K562 (cell line): Measurements from ENCODE around the gene PPP1R10. TPM values are rescaled to one million over a fixed set of nuclear protein-coding genes. Genes with fewer than 3 reads are reported as not detected.

Experiments used
- NR2C2 ChIP-seq, 2 experiments: fragments of 200-800 bp in 1 of 2; sonication (Bioruptor generic) in 1 of 2; sonication (generic) in 1 of 2; formaldehyde crosslinking in 1 of 2; IDR thresholded peaks; 2 replicates each; pipeline versions ENCODE4 v1.6.1 to v1.8.0; 2016 to 2022; ENCODE audit warnings: mild to moderate bottlenecking in 1 of 2, missing compliant biosample characterization in 1 of 2, missing genetic modification characterization in 1 of 2, missing genetic modification reagents in 1 of 2
- PYGO2 ChIP-seq: fragments of 450-650 bp; IDR thresholded peaks from 2 replicates; pipeline ENCODE4 v1.6.1; 2016; ENCODE audit warnings: mild to moderate bottlenecking, missing genetic modification characterization, moderate library complexity, missing compliant biosample characterization
- polyA plus RNA-seq, 8 experiments: library from polyadenylated mRNA; depleted of rRNA in 4 of 8; stranded (reverse) in 5 of 8; unstranded in 3 of 8; fragments of >200 nt; fragmentation: Nextera tagmentation in 2 of 8; fragmentation: Illumina TruSeq in 1 of 8; extraction: Ambion mirVana in 2 of 8; extraction: Trizol in 1 of 8; gene quantifications; 2 replicates each; pipeline versions ENCODE4 v1.2.1 to v1.2.3, GENCODE V29; 2011 to 2014; ENCODE audit warnings: inconsistent platforms in 1 of 8, missing spikeins in 1 of 8
- total RNA-seq, 7 experiments: library from RNA; depleted of rRNA in 6 of 7; stranded (reverse); fragments of >200 nt in 6 of 7; fragmentation: Illumina TruSeq in 2 of 7; extraction: Trizol in 2 of 7; gene quantifications; 2 replicates each; pipeline versions ENCODE4 v1.2.1 to v1.2.3, GENCODE V29; 2011 to 2021; ENCODE audit warnings: low replicate concordance in 1 of 7
- TF ChIP-seq, protein P1 (sequence below): fragments of 250-450 bp; sonication (Bioruptor Pico); IDR thresholded peaks from 2 replicates; pipeline ENCODE4 v1.4.0; 2020; ENCODE audit warnings: mild to moderate bottlenecking, moderate library complexity
- TF ChIP-seq, protein P2 (sequence below): fragments of 250-450 bp; sonication (Bioruptor Pico); IDR thresholded peaks from 2 replicates; pipeline ENCODE4 v1.9.0; 2021; ENCODE audit warnings: mild to moderate bottlenecking
- TF ChIP-seq, protein P3 (sequence below): sonication (generic); IDR thresholded peaks from 2 replicates; pipeline ENCODE4 v1.6.1; 2016

Gene PPP1R10
- total and polyA plus RNA-seq, 9 of the 15 experiments (the other 6 are each of a cell fraction or from before 2014, with no cell fraction given), result 14.1 to 65.5 (median 32.6) TPM

DNA sequence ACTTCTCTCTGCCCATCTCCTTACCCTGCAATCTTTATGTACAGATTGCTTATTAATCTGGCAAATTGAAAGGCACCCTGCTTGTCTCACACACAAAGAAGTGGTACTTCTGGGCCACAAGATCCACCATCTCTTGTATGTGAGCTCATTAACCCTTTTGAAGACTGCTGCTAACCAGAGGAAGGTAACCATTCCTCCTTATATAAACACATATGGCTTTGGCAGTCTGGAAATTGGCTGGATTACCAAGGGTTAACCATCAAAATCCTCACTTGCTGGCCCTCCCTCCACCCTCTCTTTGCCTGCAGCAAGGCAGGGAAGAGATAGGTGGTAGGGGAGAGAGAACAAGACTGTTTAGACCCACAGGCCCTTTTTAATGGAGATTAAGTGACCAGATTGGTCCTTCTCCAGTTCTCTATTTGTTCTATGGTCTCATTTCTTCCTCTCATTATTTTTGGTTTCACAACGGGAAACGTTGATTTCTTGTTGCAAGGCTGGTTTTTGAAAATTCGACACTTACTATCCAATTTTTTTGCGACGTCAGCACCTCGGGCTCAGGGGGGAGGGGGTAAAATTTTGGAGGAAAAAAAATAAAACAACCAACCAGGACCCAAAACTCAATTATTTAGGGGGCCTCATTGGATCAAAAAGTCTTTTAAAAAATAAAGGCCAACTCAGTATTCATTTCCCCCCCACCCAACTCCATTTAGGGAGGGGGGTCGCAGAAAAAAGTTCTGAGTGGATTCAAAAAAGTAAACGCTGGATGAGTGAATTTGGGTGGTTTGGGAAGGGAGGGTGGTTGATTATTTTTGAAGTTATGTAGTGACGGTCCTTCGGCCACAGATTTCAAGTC, 859 bp downstream of the PPP1R10 start (continued):
- TF ChIP-seq, protein P1, sequence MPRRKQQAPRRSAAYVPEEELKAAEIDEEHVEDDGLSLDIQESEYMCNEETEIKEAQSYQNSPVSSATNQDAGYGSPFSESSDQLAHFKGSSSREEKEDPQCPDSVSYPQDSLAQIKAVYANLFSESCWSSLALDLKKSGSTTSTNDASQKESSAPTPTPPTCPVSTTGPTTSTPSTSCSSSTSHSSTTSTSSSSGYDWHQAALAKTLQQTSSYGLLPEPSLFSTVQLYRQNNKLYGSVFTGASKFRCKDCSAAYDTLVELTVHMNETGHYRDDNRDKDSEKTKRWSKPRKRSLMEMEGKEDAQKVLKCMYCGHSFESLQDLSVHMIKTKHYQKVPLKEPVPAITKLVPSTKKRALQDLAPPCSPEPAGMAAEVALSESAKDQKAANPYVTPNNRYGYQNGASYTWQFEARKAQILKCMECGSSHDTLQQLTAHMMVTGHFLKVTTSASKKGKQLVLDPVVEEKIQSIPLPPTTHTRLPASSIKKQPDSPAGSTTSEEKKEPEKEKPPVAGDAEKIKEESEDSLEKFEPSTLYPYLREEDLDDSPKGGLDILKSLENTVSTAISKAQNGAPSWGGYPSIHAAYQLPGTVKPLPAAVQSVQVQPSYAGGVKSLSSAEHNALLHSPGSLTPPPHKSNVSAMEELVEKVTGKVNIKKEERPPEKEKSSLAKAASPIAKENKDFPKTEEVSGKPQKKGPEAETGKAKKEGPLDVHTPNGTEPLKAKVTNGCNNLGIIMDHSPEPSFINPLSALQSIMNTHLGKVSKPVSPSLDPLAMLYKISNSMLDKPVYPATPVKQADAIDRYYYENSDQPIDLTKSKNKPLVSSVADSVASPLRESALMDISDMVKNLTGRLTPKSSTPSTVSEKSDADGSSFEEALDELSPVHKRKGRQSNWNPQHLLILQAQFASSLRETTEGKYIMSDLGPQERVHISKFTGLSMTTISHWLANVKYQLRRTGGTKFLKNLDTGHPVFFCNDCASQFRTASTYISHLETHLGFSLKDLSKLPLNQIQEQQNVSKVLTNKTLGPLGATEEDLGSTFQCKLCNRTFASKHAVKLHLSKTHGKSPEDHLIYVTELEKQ (CRISPR knock-in tag), result no peak
- peak; percentile 60; the same call in 1 of the 2 replicates for TF ChIP-seq PYGO2
- TF ChIP-seq, protein P2, sequence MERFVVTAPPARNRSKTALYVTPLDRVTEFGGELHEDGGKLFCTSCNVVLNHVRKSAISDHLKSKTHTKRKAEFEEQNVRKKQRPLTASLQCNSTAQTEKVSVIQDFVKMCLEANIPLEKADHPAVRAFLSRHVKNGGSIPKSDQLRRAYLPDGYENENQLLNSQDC (CRISPR knock-in tag), result no peak
- TF ChIP-seq NR2C2 (CRISPR knock-in tag; IDR thresholded peaks at IDR 0.05), result no peak
- no peak for TF ChIP-seq NR2C2 (tag; IDR thresholded peaks at IDR 0.05)
- TF ChIP-seq, protein P3, sequence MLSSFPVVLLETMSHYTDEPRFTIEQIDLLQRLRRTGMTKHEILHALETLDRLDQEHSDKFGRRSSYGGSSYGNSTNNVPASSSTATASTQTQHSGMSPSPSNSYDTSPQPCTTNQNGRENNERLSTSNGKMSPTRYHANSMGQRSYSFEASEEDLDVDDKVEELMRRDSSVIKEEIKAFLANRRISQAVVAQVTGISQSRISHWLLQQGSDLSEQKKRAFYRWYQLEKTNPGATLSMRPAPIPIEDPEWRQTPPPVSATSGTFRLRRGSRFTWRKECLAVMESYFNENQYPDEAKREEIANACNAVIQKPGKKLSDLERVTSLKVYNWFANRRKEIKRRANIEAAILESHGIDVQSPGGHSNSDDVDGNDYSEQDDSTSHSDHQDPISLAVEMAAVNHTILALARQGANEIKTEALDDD, result peak; percentile 87
